ENCODE data around the gene TRAK2.
"Not testable (repeated sequence)": the region's sequence is repeated elsewhere in the genome, so short reads cannot be mapped to it uniquely, and the experiment has no call there.

TRAK2 gene

GRCh38 chr2:201452058-201452921 is 1.0 kb upstream of the TRAK2 start:
- no peak for DNase-seq
- in situ Hi-C loops (cut with MboI; ENCODE audit: low pct_unique_long_range_greater_than_20kb, low sequenced_read_pairs) = no loop called here

GRCh38 chr2:201450954-201451291 is 335 bp downstream of the TRAK2 start:
- no peak for DNase-seq
- in situ Hi-C loops (cut with MboI; ENCODE audit: low pct_unique_long_range_greater_than_20kb, low sequenced_read_pairs) = no loop called here

GRCh38 chr2:201448701-201449100 is 2.6 kb downstream of the TRAK2 start:
- DNase-seq = no peak
- in situ Hi-C loops (cut with MboI; ENCODE audit: low pct_unique_long_range_greater_than_20kb, low sequenced_read_pairs) = no loop called here

GRCh38 chr2:201448061-201448460 is 3.2 kb downstream of the TRAK2 start:
- in situ Hi-C loops (cut with MboI; ENCODE audit: low pct_unique_long_range_greater_than_20kb, low sequenced_read_pairs) = no loop called here
- DNase-seq = no peak

GRCh38 chr2:201447086-201447485 is 4.2 kb downstream of the TRAK2 start:
- peak; percentile 16 for DNase-seq
- in situ Hi-C loops (cut with MboI; ENCODE audit: low pct_unique_long_range_greater_than_20kb, low sequenced_read_pairs) = no loop called here

GRCh38 chr2:201444746-201445465 is 6.4 kb downstream of the TRAK2 start:
- DNase-seq = no peak
- in situ Hi-C loops (cut with MboI; ENCODE audit: low pct_unique_long_range_greater_than_20kb, low sequenced_read_pairs) = no loop called here

GRCh38 chr2:201441409-201441808 is 9.8 kb downstream of the TRAK2 start:
- in situ Hi-C loops (cut with MboI; ENCODE audit: low pct_unique_long_range_greater_than_20kb, low sequenced_read_pairs) = no loop called here
- no peak for DNase-seq

- DNase-seq = no peak
- in situ Hi-C loops (cut with MboI; ENCODE audit: low pct_unique_long_range_greater_than_20kb, low sequenced_read_pairs) = no loop called here
These were observed 11.1 kb downstream of the TRAK2 start for GRCh38 chr2:201440182-201440581.

- DNase-seq; in situ Hi-C loops (cut with MboI; ENCODE audit: low pct_unique_long_range_greater_than_20kb, low sequenced_read_pairs): not testable (repeated sequence)
These were observed 11.8 kb downstream of the TRAK2 start for GRCh38 chr2:201439336-201439922.

- in situ Hi-C loops (cut with MboI; ENCODE audit: low pct_unique_long_range_greater_than_20kb, low sequenced_read_pairs) = no loop called here
- no peak for DNase-seq
These were observed 15.1 kb downstream of the TRAK2 start for GRCh38 chr2:201436141-201436540.

- in situ Hi-C loops (cut with MboI; ENCODE audit: low pct_unique_long_range_greater_than_20kb, low sequenced_read_pairs) = no loop called here
- peak; percentile 40 for DNase-seq
These were observed 17.8 kb downstream of the TRAK2 start for GRCh38 chr2:201433394-201433995.

GRCh38 chr2:201432621-201433393 is 18.5 kb downstream of the TRAK2 start:
- in situ Hi-C loops (cut with MboI; ENCODE audit: low pct_unique_long_range_greater_than_20kb, low sequenced_read_pairs) = no loop called here
- DNase-seq = peak; percentile 39

GRCh38 chr2:201432038-201432620 is 19.1 kb downstream of the TRAK2 start:
- no peak for DNase-seq
- in situ Hi-C loops (cut with MboI; ENCODE audit: low pct_unique_long_range_greater_than_20kb, low sequenced_read_pairs) = no loop called here

- in situ Hi-C loops (cut with MboI; ENCODE audit: low pct_unique_long_range_greater_than_20kb, low sequenced_read_pairs) = no loop called here
- no peak for DNase-seq
These were observed 20.4 kb downstream of the TRAK2 start for GRCh38 chr2:201430839-201431238.

GRCh38 chr2:201430322-201430721 is 20.9 kb downstream of the TRAK2 start:
- DNase-seq; in situ Hi-C loops (cut with MboI; ENCODE audit: low pct_unique_long_range_greater_than_20kb, low sequenced_read_pairs): not testable (repeated sequence)

GRCh38 chr2:201429835-201430234 is 21.4 kb downstream of the TRAK2 start:
- in situ Hi-C loops (cut with MboI; ENCODE audit: low pct_unique_long_range_greater_than_20kb, low sequenced_read_pairs); DNase-seq: not testable (repeated sequence)

GRCh38 chr2:201428366-201428765 is 22.9 kb downstream of the TRAK2 start:
- in situ Hi-C loops (cut with MboI; ENCODE audit: low pct_unique_long_range_greater_than_20kb, low sequenced_read_pairs); DNase-seq: not testable (repeated sequence)

GRCh38 chr2:201425952-201426351 is 25.3 kb downstream of the TRAK2 start:
- in situ Hi-C loops (cut with MboI; ENCODE audit: low pct_unique_long_range_greater_than_20kb, low sequenced_read_pairs) = no loop called here
- no peak for DNase-seq
